MM.1S (cell line): ENCODE results near the gene ZNF778.

Experiments used
- DNase-seq: peaks from one replicate; pipeline ENCODE4 v3.0.0-alpha.2; 2015
- H2AFZ ChIP-seq: fragments of 300-600 bp; sonication (generic); 2 replicates; pipeline ENCODE4 v1.6.0; 2016; ENCODE audit warnings: antibody characterized with exemption, low read length
- H3F3A ChIP-seq: fragments of 300-600 bp; sonication (generic); 2 replicates; pipeline ENCODE4 v1.6.1; 2016; ENCODE audit warnings: mild to moderate bottlenecking, antibody characterized with exemption, low read length, moderate library complexity, mixed read lengths; ENCODE audit not compliant: insufficient read depth
- H3K27ac ChIP-seq: fragments of 300-600 bp; sonication (generic); 2 replicates; pipeline ENCODE4 v1.5.1; 2016; ENCODE audit warnings: mild to moderate bottlenecking, low read length
- H3K27me3 ChIP-seq: fragments of 300-600 bp; sonication (generic); replicated peaks from 2 replicates; pipeline ENCODE4 v1.6.0; 2016; ENCODE audit warnings: low read length; ENCODE audit not compliant: insufficient read depth
- H3K36me3 ChIP-seq: fragments of 300-600 bp; sonication (generic); replicated peaks from 2 replicates; pipeline ENCODE4 v1.6.1; 2016; ENCODE audit warnings: mild to moderate bottlenecking, low read length, mixed read lengths; ENCODE audit not compliant: insufficient read depth
- H3K4me1 ChIP-seq: fragments of 300-600 bp; sonication (generic); 2 replicates; pipeline ENCODE4 v1.6.1; 2016; ENCODE audit warnings: low read length, mixed read lengths
- H3K4me2 ChIP-seq: fragments of 300-600 bp; sonication (generic); 2 replicates; pipeline ENCODE4 v1.6.0; 2016; ENCODE audit warnings: low read depth, low read length
- H3K4me3 ChIP-seq: fragments of 300-600 bp; sonication (generic); 2 replicates; pipeline ENCODE4 v1.5.1; 2016; ENCODE audit warnings: low read length, mixed read lengths
- H3K79me2 ChIP-seq: fragments of 300-600 bp; sonication (generic); 2 replicates; pipeline ENCODE4 v1.6.1; 2016; ENCODE audit warnings: mixed run types, low read length, mixed read lengths
- H3K9ac ChIP-seq: fragments of 300-600 bp; sonication (generic); 2 replicates; pipeline ENCODE4 v1.6.1; 2016; ENCODE audit warnings: low read length, mixed read lengths
- H3K9me2 ChIP-seq: fragments of 300-600 bp; sonication (generic); replicated peaks from 2 replicates; pipeline ENCODE4 v1.6.1; 2016; ENCODE audit warnings: mild to moderate bottlenecking, low read length, mixed read lengths; ENCODE audit not compliant: insufficient read depth
- H3K9me3 ChIP-seq: fragments of 300-600 bp; sonication (generic); replicated peaks from 2 replicates; pipeline ENCODE4 v1.6.1; 2016; ENCODE audit warnings: mild to moderate bottlenecking, low read length, mixed read lengths; ENCODE audit not compliant: insufficient read depth
- H4K20me1 ChIP-seq: fragments of 300-600 bp; sonication (generic); 2 replicates; pipeline ENCODE4 v1.6.1; 2016; ENCODE audit warnings: mild to moderate bottlenecking, low read length, moderate library complexity, mixed read lengths; ENCODE audit not compliant: insufficient read depth
- CTCF ChIP-seq: fragments of 300-600 bp; sonication (generic); IDR thresholded peaks from 2 replicates; pipeline ENCODE4 v1.5.1; 2016; ENCODE audit warnings: antibody characterized with exemption, low read length, mixed read lengths
- EZH2 ChIP-seq: fragments of 300-600 bp; sonication (generic); optimal IDR thresholded peaks from 2 replicates; pipeline ENCODE3; 2017; ENCODE audit warnings: low read depth, mild to moderate bottlenecking, antibody characterized with exemption, low read length, mixed read lengths
- EZH2phosphoT487 ChIP-seq: fragments of 300-600 bp; sonication (generic); IDR thresholded peaks from 2 replicates; pipeline ENCODE4 v1.6.1; 2018; ENCODE audit warnings: antibody characterized with exemption, low read length

ZNF778 gene

GRCh38 chr16:89268585-89268984 lies 51.1 kb downstream of the ZNF778 start:
- Histone ChIP-seq H3K27ac (no peak overlapping the region), H3K9me2 (no peaks in the 10 kb centered on the region), H3K27me3 (no peaks in the 10 kb centered on the region), H3K79me2 (0 out of 2 replicates have a peak, but pooled peaks cover 2% of the 10 kb centered on the region), H3K9ac (no peak overlapping the region), H3K36me3 (no peaks in the 10 kb centered on the region; the same call in 1 of the 2 replicates), H3K4me3 (no peak overlapping the region), H2AFZ (no peak overlapping the region), H3K4me2 (no peak overlapping the region), H3K4me1 (no peaks in the 10 kb centered on the region), H3F3A (no peaks in the 10 kb centered on the region), H3K9me3 (no peaks in the 10 kb centered on the region), H4K20me1 (no peaks in the 10 kb centered on the region)
- TF ChIP-seq CTCF (no peak), EZH2phosphoT487 (no peak), EZH2 (no peak)
- no peak for DNase-seq

GRCh38 chr16:89268987-89269735 lies 51.7 kb downstream of the ZNF778 start:
- Histone ChIP-seq H4K20me1 (no peaks in the 10 kb centered on the region), H3K9ac (no peak overlapping the region), H3K36me3 (no peaks in the 10 kb centered on the region; the same call in 1 of the 2 replicates), H3K4me1 (no peaks in the 10 kb centered on the region), H3K9me3 (no peaks in the 10 kb centered on the region), H3K79me2 (0 out of 2 replicates have a peak, but pooled peaks cover 2% of the 10 kb centered on the region), H3K4me3 (no peak overlapping the region), H3K27me3 (no peaks in the 10 kb centered on the region), H2AFZ (no peak overlapping the region), H3K4me2 (no peak overlapping the region), H3K27ac (no peak overlapping the region), H3F3A (no peaks in the 10 kb centered on the region), H3K9me2 (no peaks in the 10 kb centered on the region)
- TF ChIP-seq EZH2, result no peak
- no peak for TF ChIP-seq EZH2phosphoT487
- TF ChIP-seq CTCF, result no peak
- no peak for DNase-seq

GRCh38 chr16:89269805-89270665 lies 52.5 kb downstream of the ZNF778 start:
- H3F3A ChIP-seq, result no peaks in the 10 kb centered on the region
- no peaks in the 10 kb centered on the region for H4K20me1 ChIP-seq
- H3K4me1 ChIP-seq, result no peaks in the 10 kb centered on the region

More at GRCh38 chr16:89269805-89270665, 52.5 kb downstream of the ZNF778 start:
- Histone ChIP-seq H3K9ac (no peak overlapping the region), H3K27me3 (no peaks in the 10 kb centered on the region), H3K9me3 (no peaks in the 10 kb centered on the region), H2AFZ (no peak overlapping the region), H3K79me2 (0 out of 2 replicates have a peak, but pooled peaks cover 2% of the 10 kb centered on the region), H3K9me2 (no peaks in the 10 kb centered on the region), H3K4me2 (no peak overlapping the region), H3K27ac (no peak overlapping the region), H3K36me3 (no peaks in the 10 kb centered on the region; the same call in 1 of the 2 replicates), H3K4me3 (no peak overlapping the region)
- no peak for TF ChIP-seq CTCF
- no peak for TF ChIP-seq EZH2
- no peak for TF ChIP-seq EZH2phosphoT487
- DNase-seq, result no peak
